Lung (tissue), 12 donors: Measurements from ENCODE around the gene UBE2H. TPM values are rescaled to one million over a fixed set of nuclear protein-coding genes. Genes with fewer than 3 reads are reported as not detected.

Experiments
- ATAC-seq: fragments of 200-7000 bp; cut with Tn5 transposase; one replicate; pipeline ENCODE4 v1.9.1; 2020; ENCODE audit warnings: moderate number of reproducible peaks; ENCODE audit not compliant: insufficient read depth, low FRiP score
- DNase-seq, 3 donors: peaks; one replicate each; pipeline ENCODE4 v3.0.0-alpha.2; 2013 to 2017
- H3K27ac ChIP-seq, 2 donors: one replicate each; pipeline ENCODE4 v1.5.1; 2013; ENCODE audit warnings: mild to moderate bottlenecking in 2 of 2, moderate library complexity in 2 of 2, control low read depth in 1 of 2, inconsistent platforms in 1 of 2, low read depth in 1 of 2, low read length in 1 of 2
- H3K27me3 ChIP-seq, 3 donors: one replicate each; pipeline ENCODE4 v1.5.1; 2013; ENCODE audit warnings: low read length in 2 of 3; ENCODE audit not compliant: control insufficient read depth in 3 of 3, insufficient read depth in 3 of 3
- H3K36me3 ChIP-seq, 4 donors: one replicate each; pipeline ENCODE4 v1.5.1; 2013; ENCODE audit warnings: low read length in 4 of 4, mild to moderate bottlenecking in 1 of 4, moderate library complexity in 1 of 4; ENCODE audit not compliant: control insufficient read depth in 4 of 4, insufficient read depth in 4 of 4
- H3K4me1 ChIP-seq, 5 donors: one replicate each; pipeline ENCODE4 v1.5.1; 2013; ENCODE audit warnings: low read length in 5 of 5, mild to moderate bottlenecking in 2 of 5, moderate library complexity in 1 of 5; ENCODE audit not compliant: control insufficient read depth in 5 of 5, insufficient read depth in 5 of 5
- H3K4me3 ChIP-seq: one replicate; pipeline ENCODE4 v1.5.1; 2013; ENCODE audit warnings: mild to moderate bottlenecking, control low read depth, moderate library complexity
- H3K9ac ChIP-seq, 2 donors: one replicate each; pipeline ENCODE4 v1.5.1; 2013; ENCODE audit warnings: low read length in 2 of 2, control low read depth in 1 of 2; ENCODE audit not compliant: insufficient read depth in 1 of 2
- H3K9me3 ChIP-seq, 4 donors: one replicate each; pipeline ENCODE4 v1.5.1; 2013; ENCODE audit warnings: low read length in 3 of 4, mild to moderate bottlenecking in 1 of 4, moderate library complexity in 1 of 4; ENCODE audit not compliant: control insufficient read depth in 4 of 4, insufficient read depth in 3 of 4
- CTCF ChIP-seq: IDR thresholded peaks from 2 replicates; pipeline ENCODE4 v1.5.1; 2012; ENCODE audit warnings: mild to moderate bottlenecking; ENCODE audit errors: control extremely low read depth, extremely low read depth
- WGBS, 2 donors: extraction: QIAGEN DNeasy Blood & Tissue Kit; methylation state at CpG; one replicate each; pipeline ENCODE4 v1.1.7; 2013; 5-methylcytosine and 5-hydroxymethylcytosine counted together
- polyA plus RNA-seq, 2 donors: library from polyadenylated mRNA; stranded (reverse); fragments of 200-250 nt; gene quantifications; one replicate each; pipeline ENCODE4 v1.2.1, GENCODE V29; 2013
- total RNA-seq, 2 donors: library from RNA; depleted of rRNA in 1 of 2; stranded (reverse); fragments of >200 nt in 1 of 2; gene quantifications; one replicate each; pipeline ENCODE4 v1.2.1, GENCODE V29; 2014 to 2021
- donor health status: control.
- donor health status: control.
- donor health status: Bipolar disorder and iron deficiency.
- donor health status: healthy.
- donor health status: DM: yes; HTN: yes; CAD: no.

The UBE2H gene
- total and polyA plus RNA-seq, 4 donors = 23.0 to 102 (median 49.7) TPM

GRCh38 chr7:129986600-129986999, 33.8 kb upstream of the UBE2H start:
- no peaks in the 10 kb centered on the region for H3K36me3 ChIP-seq
- TF ChIP-seq CTCF = no peak
- no peaks in the 10 kb centered on the region for H3K27me3 ChIP-seq
- H3K27ac ChIP-seq = no peak overlapping the region
- H3K4me1 ChIP-seq = no peaks in the 10 kb centered on the region
- H3K9ac ChIP-seq = no peak overlapping the region
- 92 to 98% methylated on average over 9 of the region's 9 CpGs for WGBS, 2 donors
- no peak for DNase-seq
- no peaks in the 10 kb centered on the region for H3K9me3 ChIP-seq
- no peak for ATAC-seq
- H3K4me3 ChIP-seq = no peak overlapping the region

GRCh38 chr7:129980667-129981066, 27.9 kb upstream of the UBE2H start:
- no peak for TF ChIP-seq CTCF
- Histone ChIP-seq H3K4me3 (no peak overlapping the region), H3K4me1 (no peaks in the 10 kb centered on the region), H3K9me3 (no peaks in the 10 kb centered on the region), H3K27ac (no peak overlapping the region), H3K9ac (no peak overlapping the region), H3K27me3 (no peaks in the 10 kb centered on the region), H3K36me3 (no peaks in the 10 kb centered on the region)
- 88 to 92% methylated on average over 2 of the region's 2 CpGs for WGBS, 2 donors
- DNase-seq (no peak), ATAC-seq (no peak)

GRCh38 chr7:129975309-129975708, 22.5 kb upstream of the UBE2H start:
- Histone ChIP-seq H3K9ac (no peak overlapping the region), H3K27ac (no peak overlapping the region), H3K9me3 (no peaks in the 10 kb centered on the region), H3K27me3 (no peaks in the 10 kb centered on the region), H3K36me3 (no peaks in the 10 kb centered on the region), H3K4me1 (peaks cover 0 to 3% (median 0%) of the 10 kb centered on the region in 5 donors), H3K4me3 (no peak overlapping the region)
- WGBS, 2 donors = 72 to 77% methylated on average over 1 of the region's 1 CpG
- no peak for TF ChIP-seq CTCF
- DNase-seq (no peak), ATAC-seq (no peak)

GRCh38 chr7:129970816-129971215, 18.1 kb upstream of the UBE2H start:
- TF ChIP-seq CTCF = no peak
- Histone ChIP-seq H3K36me3 (no peaks in the 10 kb centered on the region), H3K27ac (no peak overlapping the region), H3K4me3 (no peak overlapping the region), H3K27me3 (no peaks in the 10 kb centered on the region), H3K9me3 (no peaks in the 10 kb centered on the region), H3K4me1 (peaks cover 0 to 3% (median 0%) of the 10 kb centered on the region in 5 donors), H3K9ac (no peak overlapping the region)
- no peak for DNase-seq
- ATAC-seq = no peak
- WGBS, 2 donors = 52 to 71% methylated on average over 3 of the region's 3 CpGs
